T-helper 1 cell treated with Interleukin-12 subunit alpha and Interleukin-12 subunit beta and Interleukin-4 antibody, amounts not matched to agents 30 μg/mL and 1 μg/mL, for 36 hours (primary cell): Measurements from ENCODE around the gene FNDC3B.

Source experiments
- H3K27ac Mint-ChIP-seq: one replicate; pipeline ENCODE4 v1.8.0; 2021; ENCODE audit warnings: mild to moderate bottlenecking, mixed read lengths
- H3K27me3 Mint-ChIP-seq: one replicate; pipeline ENCODE4 v1.8.0; 2021; ENCODE audit warnings: low read depth, mixed read lengths
- H3K36me3 Mint-ChIP-seq: one replicate; pipeline ENCODE4 v1.8.0; 2021; ENCODE audit warnings: low read depth, mixed read lengths
- H3K4me1 Mint-ChIP-seq: one replicate; pipeline ENCODE4 v1.8.0; 2021; ENCODE audit warnings: low read depth, mixed read lengths
- H3K4me3 Mint-ChIP-seq: one replicate; pipeline ENCODE4 v1.8.0; 2021; ENCODE audit warnings: mild to moderate bottlenecking, moderate library complexity, mixed read lengths
- H3K9me3 Mint-ChIP-seq: one replicate; pipeline ENCODE4 v1.8.0; 2021; ENCODE audit warnings: mixed read lengths

FNDC3B gene

DNA sequence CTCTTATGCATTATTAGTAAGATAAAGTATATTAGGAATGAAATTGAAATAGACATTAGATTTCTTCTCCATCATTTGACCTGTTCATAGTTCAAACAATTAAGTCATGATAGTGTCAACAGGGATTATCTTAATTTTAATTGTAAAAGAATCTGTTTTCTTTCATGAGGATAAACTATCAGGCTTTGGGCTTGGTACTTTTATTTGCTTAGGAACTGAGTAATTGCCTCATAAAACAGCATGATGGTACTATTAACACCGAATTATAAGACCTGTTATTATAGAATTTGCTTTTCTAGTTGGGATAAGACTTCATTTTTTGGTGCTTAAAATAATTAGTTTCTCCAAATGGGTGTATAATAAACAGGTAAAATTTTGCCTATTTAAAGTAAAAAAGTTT, 71.8 kb downstream of the FNDC3B start:
- Mint-ChIP-seq H3K9me3 (no peaks in the 10 kb centered on the region), H3K4me3 (no peak overlapping the region), H3K27me3 (no peaks in the 10 kb centered on the region), H3K27ac (no peak overlapping the region), H3K36me3 (peaks cover 28% of the 10 kb centered on the region), H3K4me1 (peaks cover 46% of the 10 kb centered on the region)

DNA sequence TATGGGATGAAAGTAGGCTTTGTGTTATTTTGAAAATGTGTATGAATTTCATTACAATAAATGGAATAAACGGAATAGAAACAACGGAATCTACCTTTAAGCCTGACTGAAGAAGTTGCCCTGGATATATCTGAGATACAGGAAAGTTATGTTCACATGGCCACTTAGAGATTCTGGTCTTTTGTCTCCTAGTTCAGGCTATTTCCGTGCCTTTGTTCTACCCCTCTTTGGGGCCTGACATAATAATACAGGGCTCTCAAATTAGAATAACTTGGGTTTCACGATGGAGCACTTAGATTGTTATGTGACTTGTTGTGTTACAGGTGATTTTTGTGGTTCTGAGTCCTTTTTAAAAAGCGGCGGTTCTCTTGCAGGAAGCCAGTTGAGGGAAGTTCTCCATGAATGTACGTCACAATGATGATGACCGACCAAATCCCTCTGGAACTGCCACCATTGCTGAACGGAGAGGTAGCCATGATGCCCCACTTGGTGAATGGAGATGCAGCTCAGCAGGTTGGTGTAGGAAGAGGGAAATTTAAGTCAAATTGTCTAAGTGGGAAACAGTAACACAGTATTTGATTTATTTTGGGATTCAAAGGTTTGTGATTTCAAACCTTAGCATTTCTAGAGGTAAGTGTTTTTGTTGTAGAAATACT, 72.8 kb downstream of the FNDC3B start:
- Mint-ChIP-seq H3K27me3 (no peaks in the 10 kb centered on the region), H3K36me3 (peaks cover 28% of the 10 kb centered on the region), H3K27ac (no peak overlapping the region), H3K9me3 (no peaks in the 10 kb centered on the region), H3K4me1 (peaks cover 36% of the 10 kb centered on the region), H3K4me3 (no peak overlapping the region)

DNA sequence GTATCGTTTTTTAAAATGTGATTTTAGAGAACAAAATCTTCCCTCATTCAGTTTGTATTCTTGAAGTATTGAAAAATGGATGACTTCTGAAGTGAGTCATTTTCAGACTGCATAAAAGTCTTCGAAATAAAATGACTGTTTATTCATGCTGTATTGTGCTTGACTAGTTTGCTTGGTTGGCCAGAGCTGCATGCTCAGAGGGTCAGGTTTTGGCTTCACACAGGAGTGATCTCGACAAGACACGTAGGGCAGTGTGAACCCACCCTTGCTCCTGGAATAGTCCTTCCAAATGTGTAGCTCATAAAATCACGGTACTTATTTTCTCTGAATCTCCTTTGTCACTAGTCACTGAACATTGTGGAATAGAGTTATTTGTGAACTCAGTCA, 73.3 kb downstream of the FNDC3B start:
- Mint-ChIP-seq H3K4me1 (peaks cover 31% of the 10 kb centered on the region), H3K27ac (no peak overlapping the region), H3K4me3 (no peak overlapping the region), H3K27me3 (no peaks in the 10 kb centered on the region), H3K36me3 (peaks cover 27% of the 10 kb centered on the region), H3K9me3 (no peaks in the 10 kb centered on the region)

DNA sequence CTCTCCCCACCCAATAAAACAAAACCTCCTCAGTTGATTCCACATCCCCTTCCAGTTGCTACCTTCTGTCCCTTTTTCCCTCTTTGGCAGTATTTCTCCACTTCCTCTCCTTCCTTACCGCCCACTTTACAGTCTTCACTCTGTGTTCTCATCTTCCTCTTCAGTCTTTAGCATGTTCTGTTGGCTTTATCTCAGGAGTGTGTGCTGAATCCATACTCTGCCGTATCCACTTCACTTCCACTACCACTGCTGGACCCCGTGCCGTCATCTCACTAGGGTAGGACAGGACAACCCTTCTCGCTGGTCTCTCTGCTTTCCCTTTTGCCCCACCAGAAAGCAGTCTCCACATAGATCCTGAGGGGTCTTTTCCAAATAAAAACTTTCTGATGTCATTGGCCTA, 74.3 kb downstream of the FNDC3B start:
- peaks cover 24% of the 10 kb centered on the region for H3K4me1 Mint-ChIP-seq
- H3K27ac Mint-ChIP-seq, result no peak overlapping the region
- H3K4me3 Mint-ChIP-seq, result no peak overlapping the region
- no peaks in the 10 kb centered on the region for H3K9me3 Mint-ChIP-seq
- H3K27me3 Mint-ChIP-seq, result no peaks in the 10 kb centered on the region
- peaks cover 29% of the 10 kb centered on the region for H3K36me3 Mint-ChIP-seq

DNA sequence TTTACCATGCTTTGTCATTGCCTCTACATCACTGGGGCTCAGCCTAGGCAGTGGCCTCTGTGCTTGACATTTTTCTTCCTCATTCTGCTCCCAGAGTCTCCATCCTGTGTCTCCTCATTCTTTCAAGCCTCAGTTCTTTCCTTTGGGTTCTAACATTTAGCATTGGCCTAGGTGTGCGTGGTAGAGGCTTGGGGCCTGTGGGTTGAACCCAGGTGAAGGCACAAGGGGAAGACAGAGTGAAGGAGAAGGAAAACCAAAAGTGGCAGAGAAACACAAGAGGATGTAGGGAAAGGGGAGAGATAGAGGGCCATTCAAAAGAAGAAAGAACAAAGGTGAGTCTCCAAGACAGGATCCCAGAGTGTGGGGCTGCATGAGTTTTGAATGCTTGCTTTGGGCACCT, 75.7 kb downstream of the FNDC3B start:
- no peak overlapping the region for H3K27ac Mint-ChIP-seq
- H3K4me3 Mint-ChIP-seq, result no peak overlapping the region
- no peaks in the 10 kb centered on the region for H3K27me3 Mint-ChIP-seq
- peaks cover 16% of the 10 kb centered on the region for H3K4me1 Mint-ChIP-seq
- peaks cover 32% of the 10 kb centered on the region for H3K36me3 Mint-ChIP-seq
- no peaks in the 10 kb centered on the region for H3K9me3 Mint-ChIP-seq

DNA sequence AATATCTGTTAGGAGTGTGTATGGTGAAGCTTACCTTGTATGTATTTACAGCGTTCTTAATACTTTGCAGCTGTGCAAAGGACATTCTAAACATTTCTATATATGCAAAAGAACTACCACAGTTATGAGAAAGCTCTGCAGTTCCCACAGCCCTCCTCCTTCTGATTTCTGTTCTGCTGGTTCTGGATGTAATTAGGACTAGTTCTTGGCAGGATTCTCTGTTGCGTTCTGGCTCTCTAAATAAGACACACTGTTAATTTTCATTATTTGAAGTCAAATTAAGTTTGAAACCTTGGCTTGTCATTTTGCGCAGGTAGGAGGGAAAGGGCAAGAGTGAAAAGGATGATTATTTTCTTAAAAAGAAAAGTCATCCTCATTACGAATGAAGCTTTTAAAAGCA, 76.4 kb downstream of the FNDC3B start:
- Mint-ChIP-seq H3K27me3 (no peaks in the 10 kb centered on the region), H3K36me3 (peaks cover 32% of the 10 kb centered on the region), H3K27ac (no peak overlapping the region)

DNA sequence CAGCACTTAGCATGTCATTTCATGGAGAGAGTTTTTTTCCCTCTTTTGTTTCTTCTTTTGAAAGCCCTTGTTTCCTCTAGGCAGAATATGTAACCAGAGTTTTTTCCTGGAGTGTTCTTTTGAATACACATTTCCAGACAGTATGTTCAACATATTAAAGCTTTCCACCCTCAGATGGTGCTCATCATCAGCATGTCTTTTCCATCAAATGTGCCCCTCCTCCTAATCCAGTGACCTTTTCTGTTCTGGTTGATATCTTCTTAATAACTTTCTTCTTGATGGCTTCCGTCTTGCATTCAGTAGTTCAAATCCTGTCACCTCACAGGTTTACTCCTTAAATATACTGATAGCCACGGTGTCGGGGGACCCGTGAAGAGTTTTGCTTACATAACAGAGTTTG, 78.6 kb downstream of the FNDC3B start:
- peaks cover 9% of the 10 kb centered on the region for H3K4me1 Mint-ChIP-seq
- H3K27me3 Mint-ChIP-seq, result no peaks in the 10 kb centered on the region
- no peak overlapping the region for H3K4me3 Mint-ChIP-seq
- H3K9me3 Mint-ChIP-seq, result no peaks in the 10 kb centered on the region
- H3K36me3 Mint-ChIP-seq, result peaks cover 19% of the 10 kb centered on the region
- no peak overlapping the region for H3K27ac Mint-ChIP-seq

More for the DNA sequence above, 76.4 kb downstream of the FNDC3B start:
- Mint-ChIP-seq H3K9me3 (no peaks in the 10 kb centered on the region), H3K4me3 (no peak overlapping the region), H3K4me1 (peaks cover 12% of the 10 kb centered on the region)

DNA sequence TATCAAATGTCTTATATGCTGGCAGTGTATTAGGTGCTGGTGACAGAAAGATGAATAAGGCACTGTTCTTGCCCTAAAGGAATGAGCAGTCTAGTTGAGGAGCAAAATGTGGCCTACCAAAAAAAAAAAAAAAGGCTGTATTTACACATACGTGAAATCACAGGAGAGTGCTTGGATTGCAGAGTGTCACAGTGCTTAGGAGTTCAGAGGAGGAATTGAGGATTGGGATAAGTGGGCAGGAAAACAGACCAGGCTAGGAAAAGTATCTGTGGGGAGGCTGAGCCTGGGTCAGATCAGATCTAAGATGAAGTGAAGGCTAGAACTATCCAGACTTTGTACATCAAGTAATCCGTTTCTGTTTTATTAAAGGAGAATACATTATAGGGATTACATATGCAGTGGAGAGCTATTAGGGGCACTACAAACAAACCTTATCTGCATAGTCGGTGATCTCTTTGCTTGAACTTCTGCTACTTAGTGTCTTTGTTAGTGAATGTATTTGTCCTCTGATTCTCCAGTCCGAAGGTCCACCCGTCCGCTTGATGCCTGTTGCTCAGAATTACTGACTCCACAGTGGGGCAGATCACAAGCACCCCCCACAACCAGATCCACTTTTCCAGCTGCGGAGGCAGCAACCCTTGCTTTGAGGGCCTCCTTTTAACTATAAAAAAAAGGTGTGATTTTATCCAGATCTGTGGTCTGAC, 80.0 kb downstream of the FNDC3B start:
- no peaks in the 10 kb centered on the region for H3K9me3 Mint-ChIP-seq
- no peak overlapping the region for H3K4me3 Mint-ChIP-seq
- peaks cover 7% of the 10 kb centered on the region for H3K4me1 Mint-ChIP-seq
- peaks cover 15% of the 10 kb centered on the region for H3K36me3 Mint-ChIP-seq
- H3K27ac Mint-ChIP-seq, result no peak overlapping the region
- no peaks in the 10 kb centered on the region for H3K27me3 Mint-ChIP-seq

DNA sequence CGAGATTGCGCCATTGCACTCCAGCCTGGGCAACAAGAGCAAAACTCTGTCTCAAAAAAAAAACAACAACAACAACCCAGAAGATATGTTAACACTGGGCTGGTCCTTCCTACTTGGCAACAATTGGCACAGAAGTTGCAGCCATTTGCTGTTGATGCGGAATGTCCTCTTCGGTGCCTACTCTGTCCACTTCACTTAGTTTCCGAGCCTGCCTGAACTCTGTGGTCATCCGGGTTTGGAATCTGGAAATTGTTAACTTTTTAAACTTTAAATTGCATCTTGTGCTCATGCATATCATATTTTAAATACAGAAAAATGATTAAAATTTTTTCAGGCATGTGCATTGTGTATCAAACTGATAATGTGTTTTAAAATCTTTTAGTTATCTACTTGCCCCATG, 81.5 kb downstream of the FNDC3B start:
- Mint-ChIP-seq H3K4me3 (no peak overlapping the region), H3K36me3 (peaks cover 17% of the 10 kb centered on the region), H3K27me3 (no peaks in the 10 kb centered on the region), H3K9me3 (no peaks in the 10 kb centered on the region), H3K4me1 (peaks cover 4% of the 10 kb centered on the region), H3K27ac (no peak overlapping the region)

DNA sequence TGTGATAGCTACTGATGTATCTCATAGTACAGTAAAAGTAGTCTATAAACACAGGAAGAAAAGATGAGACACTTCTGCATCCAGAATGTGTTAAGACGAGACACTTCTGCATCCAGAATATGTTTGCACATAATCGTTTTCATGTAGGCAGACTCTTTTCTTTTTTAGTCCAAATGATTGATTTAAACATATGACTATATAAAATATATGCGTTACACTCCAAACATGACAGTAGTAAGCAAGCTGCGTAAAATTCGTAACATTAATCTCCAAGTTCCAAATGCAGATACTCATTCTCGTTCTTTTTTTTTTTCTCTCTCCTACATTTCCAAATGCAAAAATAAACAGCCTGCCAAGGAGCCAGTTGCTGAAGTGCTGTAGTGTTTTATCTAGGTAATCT, 82.6 kb downstream of the FNDC3B start:
- Mint-ChIP-seq H3K27me3 (no peaks in the 10 kb centered on the region), H3K27ac (no peak overlapping the region), H3K4me1 (peaks cover 7% of the 10 kb centered on the region)

DNA sequence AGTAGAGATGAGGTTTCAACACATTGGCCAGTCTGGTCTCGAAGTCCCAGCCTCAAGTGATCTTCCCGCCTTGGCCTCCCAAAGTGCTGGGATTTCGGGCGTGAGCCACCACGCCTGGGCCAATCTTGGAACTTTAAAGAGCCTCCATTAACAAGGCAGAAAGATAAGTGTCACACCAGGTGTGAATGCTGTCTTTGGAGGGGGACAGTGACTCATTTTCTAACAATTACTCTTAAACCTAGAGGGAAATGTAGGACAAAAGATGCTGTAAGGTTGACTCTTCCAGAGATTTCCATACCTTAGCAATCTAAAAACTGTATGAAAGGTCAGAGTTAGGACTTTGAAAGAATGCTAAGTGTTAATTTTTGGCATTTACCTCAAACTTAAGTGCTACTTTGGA, 84.9 kb downstream of the FNDC3B start:
- H3K4me3 Mint-ChIP-seq, result no peak overlapping the region
- peaks cover 7% of the 10 kb centered on the region for H3K4me1 Mint-ChIP-seq
- peaks cover 24% of the 10 kb centered on the region for H3K36me3 Mint-ChIP-seq
- H3K9me3 Mint-ChIP-seq, result no peaks in the 10 kb centered on the region
- no peaks in the 10 kb centered on the region for H3K27me3 Mint-ChIP-seq
- no peak overlapping the region for H3K27ac Mint-ChIP-seq

More for the DNA sequence above, 82.6 kb downstream of the FNDC3B start:
- Mint-ChIP-seq H3K9me3 (no peaks in the 10 kb centered on the region), H3K4me3 (no peak overlapping the region), H3K36me3 (peaks cover 27% of the 10 kb centered on the region)

DNA sequence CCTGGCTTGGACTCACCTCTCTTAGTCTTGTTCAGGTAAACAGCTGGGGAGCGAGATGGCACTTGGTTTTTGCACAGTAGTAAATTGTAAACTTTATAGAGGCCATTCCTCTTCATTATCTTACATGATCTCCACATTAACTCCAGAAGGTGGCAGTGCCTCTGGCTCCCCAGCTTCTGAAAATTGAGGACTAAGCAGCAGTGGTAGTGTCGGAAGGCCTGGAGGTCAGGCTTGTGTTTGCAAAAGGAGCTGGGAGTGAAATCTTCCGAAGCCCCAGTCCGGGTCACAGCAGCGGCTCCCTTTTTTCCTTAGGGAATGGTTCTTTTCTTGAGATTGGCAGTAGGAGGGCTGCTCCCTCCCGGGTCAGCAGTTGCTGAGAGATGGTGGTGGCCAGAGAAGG, 85.7 kb downstream of the FNDC3B start:
- Mint-ChIP-seq H3K4me1 (peaks cover 15% of the 10 kb centered on the region), H3K27ac (no peak overlapping the region), H3K9me3 (no peaks in the 10 kb centered on the region), H3K36me3 (peaks cover 27% of the 10 kb centered on the region), H3K27me3 (no peaks in the 10 kb centered on the region), H3K4me3 (no peak overlapping the region)

DNA sequence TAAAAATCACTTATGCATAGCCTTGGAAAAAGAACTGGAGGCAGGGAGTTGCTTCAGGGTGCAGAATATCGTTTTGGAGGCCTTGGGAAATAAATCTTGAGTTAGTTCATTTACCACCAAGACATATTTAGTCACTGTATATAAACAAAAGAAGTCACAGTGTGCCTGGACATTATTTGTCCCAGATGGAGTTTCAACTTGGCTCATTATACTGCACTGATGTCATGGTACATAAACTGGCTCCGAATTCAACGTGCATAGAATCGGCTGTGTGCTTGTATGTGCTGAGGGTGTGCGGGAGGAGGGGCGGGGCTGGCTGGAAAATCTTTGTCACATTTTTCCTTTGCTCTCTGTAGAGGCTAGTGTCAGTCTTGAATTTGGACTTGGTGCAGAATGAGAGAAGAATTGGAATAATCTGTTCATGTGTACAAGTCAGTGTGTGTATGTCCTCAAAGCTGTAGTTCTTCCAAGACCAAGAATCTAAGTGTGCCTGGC, 86.6 kb downstream of the FNDC3B start:
- H3K4me3 Mint-ChIP-seq, result no peak overlapping the region
- peaks cover 30% of the 10 kb centered on the region for H3K36me3 Mint-ChIP-seq
- H3K27ac Mint-ChIP-seq, result no peak overlapping the region
- H3K4me1 Mint-ChIP-seq, result peaks cover 20% of the 10 kb centered on the region
- no peaks in the 10 kb centered on the region for H3K27me3 Mint-ChIP-seq
- H3K9me3 Mint-ChIP-seq, result peaks cover 5% of the 10 kb centered on the region

DNA sequence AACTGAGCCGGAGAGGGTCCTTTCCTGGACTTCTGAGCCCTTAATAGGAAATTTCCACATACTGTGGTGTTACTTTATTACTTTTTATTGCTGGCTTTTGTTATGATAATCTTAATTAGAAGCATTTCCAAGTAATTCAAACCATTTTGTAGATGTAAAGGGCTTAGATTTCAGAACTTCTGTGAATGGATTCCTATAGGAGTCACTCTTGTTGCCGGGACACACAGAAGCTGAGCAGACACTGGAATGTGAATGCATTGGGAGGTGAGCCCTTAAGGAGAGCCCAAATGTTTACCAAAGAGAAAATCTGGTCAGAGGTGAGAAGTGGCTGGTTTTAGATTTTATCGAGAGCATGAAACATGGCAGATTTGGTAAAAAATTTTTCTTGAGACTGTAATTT, 87.4 kb downstream of the FNDC3B start:
- Mint-ChIP-seq H3K27ac (no peak overlapping the region), H3K9me3 (peaks cover 5% of the 10 kb centered on the region), H3K36me3 (peaks cover 30% of the 10 kb centered on the region), H3K4me1 (peaks cover 20% of the 10 kb centered on the region), H3K4me3 (no peak overlapping the region), H3K27me3 (no peaks in the 10 kb centered on the region)

DNA sequence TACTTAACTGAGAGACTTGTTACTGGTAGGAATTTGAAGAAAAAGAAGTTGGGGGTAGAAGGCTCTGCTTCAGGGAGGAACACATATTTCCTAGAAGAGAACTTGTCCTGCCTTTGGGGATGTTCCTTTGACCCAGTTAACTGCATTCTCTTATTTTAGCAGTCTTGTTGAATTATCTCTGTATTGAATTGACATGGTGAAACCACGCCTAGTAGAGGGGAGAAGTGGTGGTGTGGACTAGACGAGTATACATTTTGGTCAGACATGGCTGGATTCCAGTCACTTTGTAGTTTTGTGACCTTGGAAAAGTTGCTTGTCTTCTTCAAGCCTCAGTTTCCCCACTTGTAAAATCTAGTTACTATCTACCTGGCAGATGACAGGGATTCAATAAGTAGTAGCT, 87.8 kb downstream of the FNDC3B start:
- H3K4me3 Mint-ChIP-seq, result no peak overlapping the region
- H3K27me3 Mint-ChIP-seq, result no peaks in the 10 kb centered on the region
- peaks cover 24% of the 10 kb centered on the region for H3K4me1 Mint-ChIP-seq
- peaks cover 34% of the 10 kb centered on the region for H3K36me3 Mint-ChIP-seq
- H3K9me3 Mint-ChIP-seq, result peaks cover 9% of the 10 kb centered on the region
- no peak overlapping the region for H3K27ac Mint-ChIP-seq
